HUDEP-2 (cell line): ENCODE data around the gene CLUH.
"Not testable (repeated sequence)": the region's sequence is repeated elsewhere in the genome, so short reads cannot be mapped to it uniquely, and the experiment has no call there.

ENCODE experiments used
- DNase-seq, 76 experiments: peaks; one replicate each; lab custom pipeline; 2025; ENCODE audit not compliant: unreplicated experiment in 76 of 76; lab: John Stamatoyannopoulos, UW

The CLUH gene

GRCh38 chr17:2701996-2702741, 9.4 kb downstream of the CLUH start:
- no peak for DNase-seq

- no peak for DNase-seq
Observed at GRCh38 chr17:2701161-2701995, 10.2 kb downstream of the CLUH start.

DNA sequence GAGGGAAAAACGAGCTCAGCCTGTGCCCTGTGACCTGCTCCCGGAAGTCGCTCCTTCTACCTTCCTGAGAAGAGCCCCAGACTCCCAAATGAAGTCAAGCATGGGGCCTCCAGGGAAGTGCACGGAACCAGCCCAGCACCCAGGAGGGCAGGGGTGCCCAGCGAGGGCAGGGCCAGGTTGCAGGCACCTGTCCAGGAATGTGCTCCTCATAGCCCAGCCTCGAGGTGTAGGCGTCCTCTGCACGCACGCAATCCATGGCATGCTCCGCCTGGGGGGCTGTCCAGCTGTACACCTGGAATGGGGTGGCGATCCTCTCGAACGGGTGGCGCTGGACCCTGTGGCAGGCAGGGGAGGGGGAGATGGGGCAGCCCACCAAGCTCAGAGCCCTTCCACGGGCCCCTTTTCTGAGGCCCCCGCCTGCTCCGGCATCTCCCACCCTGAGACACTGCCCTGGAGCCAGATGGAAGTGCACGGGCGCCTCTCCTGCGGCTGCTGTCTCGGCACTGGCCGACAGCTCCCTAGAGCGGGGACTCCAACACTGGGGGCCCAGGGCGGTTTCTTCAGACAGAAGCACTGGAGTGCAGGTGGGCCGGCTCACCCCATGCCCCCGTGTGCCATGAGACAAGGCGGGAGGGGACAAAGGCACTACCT, 10.9 kb downstream of the CLUH start:
- DNase-seq, result no peak

- DNase-seq, result no peak
Observed at GRCh38 chr17:2700030-2700490, 11.5 kb downstream of the CLUH start.

GRCh38 chr17:2699216-2699805, 12.3 kb downstream of the CLUH start:
- not testable (repeated sequence) for DNase-seq

DNA sequence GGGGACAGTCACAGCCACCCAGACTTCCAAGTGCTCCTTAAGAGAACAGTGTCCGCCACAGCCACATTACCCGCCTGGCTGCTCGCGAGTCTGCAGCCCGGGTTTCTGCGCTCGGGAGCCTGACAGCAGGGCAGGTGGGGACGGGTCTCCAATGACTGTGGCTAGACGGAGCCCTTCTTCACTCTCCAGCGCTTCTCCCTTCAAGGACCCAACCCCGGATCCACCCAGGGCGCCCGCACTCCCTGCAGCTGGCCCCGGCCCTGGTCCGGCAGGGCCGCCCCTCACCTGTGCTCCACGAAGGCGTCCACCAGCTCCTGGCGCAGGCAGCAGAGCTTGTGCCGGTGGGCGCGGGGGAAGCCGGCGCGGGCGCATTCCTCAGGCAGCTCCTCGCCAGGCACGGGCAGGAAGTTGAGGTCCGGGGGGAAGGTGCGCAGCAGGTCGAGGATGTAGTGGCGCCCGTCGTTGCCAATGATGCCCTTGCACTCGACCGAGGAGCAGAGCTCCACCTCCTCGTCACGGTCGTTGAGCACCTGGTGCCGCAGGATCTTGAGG, 13.9 kb downstream of the CLUH start:
- no peak for DNase-seq

DNA sequence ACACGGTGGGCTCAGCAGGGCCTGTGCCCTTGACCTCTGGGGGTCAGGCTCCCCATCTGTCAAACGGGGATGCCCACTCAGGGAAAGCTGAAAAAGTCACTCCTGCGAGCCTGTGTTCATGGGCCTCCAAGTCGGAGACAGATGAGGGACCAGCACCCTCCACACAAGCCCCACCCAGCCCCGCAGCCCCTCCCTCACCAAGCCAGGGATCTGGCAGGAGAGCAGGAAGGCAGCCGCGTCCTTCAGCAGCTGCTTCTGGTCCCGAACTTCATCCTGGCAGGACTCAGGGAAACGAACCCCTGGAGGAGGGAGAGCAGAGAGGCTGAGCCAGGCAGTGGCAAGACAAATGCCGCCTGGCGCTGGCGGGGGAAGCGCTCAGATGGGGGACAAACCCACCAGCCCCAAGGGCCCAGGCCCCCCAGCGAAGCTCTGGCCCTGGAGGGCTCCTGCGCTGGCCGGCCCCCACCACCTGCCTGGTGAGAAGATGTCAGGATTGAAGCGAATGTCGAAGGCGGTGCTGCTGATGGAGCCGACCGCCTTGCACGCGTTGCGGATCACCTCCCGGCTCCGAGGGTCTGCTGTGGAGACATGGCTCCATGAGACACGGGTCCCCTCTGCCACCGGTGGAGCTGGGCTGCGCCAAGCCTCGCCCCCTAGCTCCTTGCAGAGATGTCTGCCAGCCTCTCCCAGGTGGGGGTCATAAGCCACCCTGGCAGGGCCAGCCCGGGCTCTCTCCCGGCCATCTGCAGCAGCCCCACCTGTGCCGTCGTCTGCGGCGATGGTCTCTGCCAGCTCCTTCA, 15.4 kb downstream of the CLUH start:
- no peak for DNase-seq

DNA sequence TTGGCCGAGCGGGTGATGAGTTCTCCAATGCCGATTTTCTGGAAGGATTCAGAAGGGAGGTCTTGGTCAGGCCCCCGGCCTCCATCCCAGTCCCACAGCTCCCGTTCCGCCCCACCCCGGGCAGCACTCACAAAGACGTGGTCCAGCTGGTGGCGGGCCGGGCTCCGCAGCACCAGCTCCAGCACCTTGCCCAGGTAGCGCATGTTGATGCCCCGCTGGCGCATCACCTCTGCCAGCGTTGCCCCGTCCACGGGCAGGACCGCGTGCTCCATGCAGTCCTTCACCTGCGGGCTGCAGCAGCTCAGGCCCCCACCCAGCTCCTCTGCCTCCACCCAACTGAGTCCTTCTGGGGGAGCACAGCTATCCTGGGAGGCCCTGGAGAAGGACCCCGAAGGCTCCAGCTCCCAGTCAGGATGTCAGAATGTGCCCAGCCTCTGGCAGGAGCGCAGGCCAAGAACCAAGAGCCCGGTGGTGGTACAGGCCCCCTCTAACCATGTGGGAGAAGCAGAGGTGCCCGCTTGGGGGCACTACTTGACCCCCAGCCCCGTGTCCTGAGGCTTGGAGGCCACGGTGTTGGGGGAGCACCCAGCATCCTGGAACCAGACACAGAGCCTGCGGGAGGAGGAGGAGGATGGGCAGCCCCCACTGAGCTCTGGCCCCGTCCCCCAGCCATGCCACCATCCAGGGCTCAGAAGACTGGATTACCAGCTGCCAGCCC, 16.2 kb downstream of the CLUH start:
- no peak for DNase-seq

DNA sequence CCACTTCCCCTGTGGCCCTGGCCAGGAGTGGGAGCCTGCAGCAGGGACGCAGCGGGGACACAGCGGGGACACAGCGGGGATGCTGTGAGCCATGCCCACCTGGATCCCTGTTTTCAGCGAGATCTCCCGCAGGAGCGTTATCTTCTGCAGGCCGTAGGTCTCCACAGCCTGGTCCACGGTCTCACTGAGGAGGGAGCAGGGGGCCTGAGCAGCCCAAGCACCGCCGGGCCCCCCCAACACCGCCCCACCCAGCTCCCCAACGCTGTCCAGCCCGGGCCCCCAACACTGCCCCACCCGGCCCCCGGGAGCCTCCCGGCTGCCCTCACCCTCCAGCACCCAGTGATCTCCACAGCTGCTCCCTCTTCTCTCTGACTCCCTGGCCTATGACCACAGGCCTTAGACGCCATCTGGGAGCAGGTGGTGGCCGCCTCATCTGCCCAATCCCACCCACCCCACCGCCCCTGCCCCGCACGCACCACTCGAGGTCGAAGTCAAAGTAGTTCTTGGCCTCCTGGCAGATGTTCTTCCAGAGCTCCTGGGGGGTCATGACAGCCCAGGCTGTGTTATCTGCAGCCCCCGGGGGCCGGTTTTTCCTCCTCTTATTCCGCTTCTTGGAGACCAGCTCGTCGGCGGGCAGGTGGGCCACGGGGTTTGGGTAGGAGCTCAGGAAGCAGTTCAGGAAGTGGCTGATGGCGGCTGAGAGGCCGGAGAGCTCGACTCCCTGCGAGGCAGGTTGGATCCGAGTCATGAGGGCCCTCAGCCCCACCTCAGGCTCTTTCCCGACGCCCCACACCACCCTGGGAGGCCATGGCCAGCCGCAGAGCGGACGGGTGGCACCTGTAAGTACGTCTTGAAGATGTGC, 17.0 kb downstream of the CLUH start:
- no peak for DNase-seq

DNA sequence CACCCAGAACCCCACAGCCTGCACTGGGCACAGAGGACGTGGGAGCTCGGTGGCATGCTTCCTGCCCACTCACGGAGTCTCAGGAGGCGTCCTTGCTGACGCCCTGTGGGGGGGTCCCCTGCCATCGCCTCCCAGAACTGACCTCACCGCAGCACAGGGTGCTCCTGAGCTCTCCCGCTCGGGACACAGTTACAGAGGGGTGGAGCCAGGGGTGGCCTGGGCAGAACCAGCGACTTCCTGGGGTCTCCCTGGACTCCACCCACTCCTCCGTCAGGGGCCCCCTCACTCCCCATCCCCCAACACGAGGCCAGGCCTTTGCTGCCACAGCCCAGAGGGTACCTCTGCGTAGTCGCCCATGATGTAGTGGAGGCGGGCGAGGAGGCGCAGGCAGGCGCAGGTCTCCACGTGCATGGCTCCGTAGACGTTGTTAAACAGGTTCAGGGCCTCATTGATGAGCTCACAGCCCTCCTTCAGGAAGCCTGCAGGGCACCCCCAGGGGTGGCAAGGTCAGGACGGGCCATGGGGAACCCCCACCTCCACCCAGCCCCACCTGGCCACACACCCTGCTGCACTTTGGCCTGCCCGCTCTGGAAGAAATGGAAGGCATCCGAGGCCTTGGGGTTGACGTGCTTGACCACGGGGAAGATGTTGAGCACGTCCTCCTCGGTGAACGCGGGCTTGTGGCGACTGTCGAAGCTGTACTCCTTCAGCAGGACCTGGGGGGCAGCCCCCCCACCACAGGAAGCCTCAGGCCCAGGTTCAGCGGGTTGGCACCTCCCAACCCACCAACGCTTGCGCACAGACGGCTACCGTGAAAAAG, 17.8 kb downstream of the CLUH start:
- DNase-seq, result no peak

DNA sequence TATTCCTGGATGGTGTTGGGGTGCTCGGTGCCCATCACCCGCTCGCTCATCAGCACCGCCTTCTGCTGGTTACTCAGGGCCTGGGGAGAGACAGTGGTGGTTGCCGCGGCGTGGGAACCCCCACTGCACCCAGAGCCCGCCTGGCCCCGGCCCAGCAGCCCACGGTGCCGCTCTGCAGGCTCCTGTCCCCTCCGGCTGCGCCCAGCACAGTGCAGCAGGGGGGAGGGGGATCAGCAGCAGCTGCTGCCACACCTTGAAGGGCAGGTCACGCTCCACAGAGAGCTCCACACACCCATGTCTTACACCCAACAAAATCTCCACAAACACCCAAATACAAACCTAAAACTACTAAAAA, 18.8 kb downstream of the CLUH start:
- DNase-seq, result no peak

GRCh38 chr17:2691965-2692780, 19.4 kb downstream of the CLUH start:
- no peak for DNase-seq

- DNase-seq, result no peak
Observed at GRCh38 chr17:2691069-2691871, 20.3 kb downstream of the CLUH start.

GRCh38 chr17:2690165-2691068, 21.1 kb downstream of the CLUH start:
- DNase-seq, result no peak
